GM12875 (cell line): ENCODE results near the gene TARDBP.

Experiments used
- H3K4me3 ChIP-seq: one replicate; pipeline ENCODE4 v1.5.1; 2011; ENCODE audit warnings: low read depth, low read length, control low read depth
- CTCF ChIP-seq: IDR thresholded peaks from 2 replicates; pipeline ENCODE4 v1.5.1; 2011; ENCODE audit warnings: low read depth, mild to moderate bottlenecking, control low read depth, inconsistent platforms, low read length, moderate library complexity, borderline replicate concordance; ENCODE audit not compliant: insufficient read depth

The TARDBP gene

GRCh38 chr1:11012260-11013159 is at the start of gene TARDBP:
Gene TARDBP, plus strand, starts transcription at chr1:11012654. Its CDS starts 1,074 bp downstream, at chr1:11013728.
- no peak for TF ChIP-seq CTCF
- H3K4me3 ChIP-seq, result peak within 1 kb of the TSS; percentile 100

GRCh38 chr1:10965546-10966226 is 46.8 kb upstream of the TARDBP start:
- no peak overlapping the region for H3K4me3 ChIP-seq
- TF ChIP-seq CTCF, result no peak

GRCh38 chr1:10967090-10967489 is 45.4 kb upstream of the TARDBP start:
- TF ChIP-seq CTCF, result no peak

GRCh38 chr1:10968411-10968826 is 44.0 kb upstream of the TARDBP start:
- TF ChIP-seq CTCF, result no peak
- no peak overlapping the region for H3K4me3 ChIP-seq

More at GRCh38 chr1:10967090-10967489, 45.4 kb upstream of the TARDBP start:
- no peak overlapping the region for H3K4me3 ChIP-seq

- H3K4me3 ChIP-seq, result no peak overlapping the region
Observed at GRCh38 chr1:10969267-10969970, 43.0 kb upstream of the TARDBP start.

GRCh38 chr1:10969971-10970332 is 42.5 kb upstream of the TARDBP start:
- no peak for TF ChIP-seq CTCF
- no peak overlapping the region for H3K4me3 ChIP-seq

More at GRCh38 chr1:10969267-10969970, 43.0 kb upstream of the TARDBP start:
- TF ChIP-seq CTCF, result no peak
